SK-N-SH (cell line): ENCODE data around the gene KCNQ2. TPM values are rescaled to one million over a fixed set of nuclear protein-coding genes. Genes with fewer than 3 reads are reported as not detected.

ENCODE experiments used
- CTCF ChIA-PET: fragments of 300-600, 350-600 bp; formaldehyde crosslinking; extraction: SDS; loops from one replicate; lab custom pipeline; 2021; lab: Yijun Ruan, JAX
- POLR2A ChIA-PET: fragments of 350-600 bp; sonication (Branson Sonifier 250); formaldehyde crosslinking; extraction: SDS; loops from one replicate; lab custom pipeline; 2020; ENCODE audit warnings: antibody characterized with exemption, inconsistent platforms; lab: Yijun Ruan, JAX
- DNase-seq: peaks from one replicate; pipeline ENCODE4 v3.0.0; 2012
- H2AFZ ChIP-seq: fragments of 200-600 bp; sonication (generic); 2 replicates; pipeline ENCODE4 v1.8.1; 2016; ENCODE audit warnings: antibody characterized with exemption, mild to moderate bottlenecking, low read depth
- H3F3A ChIP-seq: fragments of 200-600 bp; sonication (generic); replicated peaks from 2 replicates; pipeline ENCODE3; 2016; ENCODE audit warnings: antibody characterized with exemption, mild to moderate bottlenecking; ENCODE audit not compliant: insufficient read depth
- H3K27ac ChIP-seq, 2 experiments: fragments of 200-500 bp in 1 of 2; fragments of 200-600 bp in 1 of 2; sonication (Bioruptor generic) in 1 of 2; sonication (generic), shearing (Covaris generic) in 1 of 2; 2 replicates each; pipeline versions ENCODE4 v1.5.1 to v1.6.1; 2014 to 2016; ENCODE audit warnings: low read depth in 2 of 2, inconsistent platforms in 1 of 2, low read length in 1 of 2, mild to moderate bottlenecking in 1 of 2, mixed read lengths in 1 of 2
- H3K27me3 ChIP-seq: fragments of 200-600 bp; sonication (generic), shearing (Covaris generic); 2 replicates; pipeline ENCODE4 v1.6.1; 2016; ENCODE audit warnings: mixed run types; ENCODE audit not compliant: insufficient read depth
- H3K36me3 ChIP-seq, 2 experiments: fragments of 200-500 bp in 1 of 2; fragments of 200-600 bp in 1 of 2; sonication (Bioruptor generic) in 1 of 2; sonication (generic) in 1 of 2; replicated peaks in 1 of 2; 2 replicates each; pipeline versions ENCODE3 to v1.5.1; 2014 to 2016; ENCODE audit warnings: low read length in 1 of 2, mild to moderate bottlenecking in 1 of 2; ENCODE audit not compliant: insufficient read depth in 2 of 2, control insufficient read depth in 1 of 2
- H3K4me1 ChIP-seq, 2 experiments: fragments of 200-500 bp in 1 of 2; fragments of 200-600 bp in 1 of 2; sonication (Bioruptor generic) in 1 of 2; sonication (generic), shearing (Covaris generic) in 1 of 2; 2 replicates each; pipeline versions ENCODE4 v1.5.1 to v1.6.1; 2014 to 2016; ENCODE audit warnings: low read depth in 1 of 2, low read length in 1 of 2, mixed run types in 1 of 2; ENCODE audit not compliant: insufficient read depth in 2 of 2, control insufficient read depth in 1 of 2
- H3K4me2 ChIP-seq: fragments of 200-600 bp; sonication (generic), shearing (Covaris generic); 2 replicates; pipeline ENCODE4 v1.6.1; 2017; ENCODE audit warnings: mixed run types
- H3K4me3 ChIP-seq, 2 experiments: fragments of 200-500 bp in 1 of 2; fragments of 200-600 bp in 1 of 2; sonication (Bioruptor generic) in 1 of 2; sonication (generic), shearing (Covaris generic) in 1 of 2; 2 replicates each; pipeline versions ENCODE4 v1.5.1 to v1.8.1; 2014 to 2016; ENCODE audit warnings: low read depth in 2 of 2, inconsistent platforms in 1 of 2, low read length in 1 of 2, mild to moderate bottlenecking in 1 of 2, mixed read lengths in 1 of 2, moderate library complexity in 1 of 2
- H3K79me2 ChIP-seq: fragments of 200-600 bp; sonication (generic); 2 replicates; pipeline ENCODE4 v1.8.1; 2017; ENCODE audit warnings: mild to moderate bottlenecking; ENCODE audit not compliant: insufficient read depth
- H3K9ac ChIP-seq: fragments of 200-600 bp; sonication (generic); 2 replicates; pipeline ENCODE4 v1.6.1; 2017; ENCODE audit warnings: mixed run types
- H3K9me2 ChIP-seq: fragments of 200-600 bp; sonication (generic); 2 replicates; pipeline ENCODE4 v1.6.1; 2017; ENCODE audit warnings: mixed run types
- H3K9me3 ChIP-seq: fragments of 200-600 bp; sonication (generic); 2 replicates; pipeline ENCODE4 v1.6.1; 2017; ENCODE audit warnings: mixed run types, mild to moderate bottlenecking, moderate library complexity
- H4K20me1 ChIP-seq: fragments of 200-600 bp; sonication (generic); 2 replicates; pipeline ENCODE4 v1.6.1; 2017; ENCODE audit warnings: mild to moderate bottlenecking, mixed run types; ENCODE audit not compliant: insufficient read depth
- FOXJ3 ChIP-seq: sonication (generic); formaldehyde crosslinking; IDR thresholded peaks from 2 replicates; pipeline ENCODE4 v1.5.1; 2020; ENCODE audit warnings: mild to moderate bottlenecking, missing genetic modification reagents
- FOXM1 ChIP-seq: IDR thresholded peaks from 2 replicates; pipeline ENCODE4 v1.4.0; 2012; ENCODE audit warnings: low read depth, mild to moderate bottlenecking
- GABPA ChIP-seq: IDR thresholded peaks from 2 replicates; pipeline ENCODE4 v1.4.0; 2012; ENCODE audit warnings: low read depth, mild to moderate bottlenecking
- GATA2 ChIP-seq: sonication (generic); formaldehyde crosslinking; IDR thresholded peaks from 2 replicates; pipeline ENCODE4 v1.5.0; 2020; ENCODE audit warnings: mild to moderate bottlenecking, missing genetic modification reagents
- IRF3 ChIP-seq: fragments of 150-350 bp; IDR thresholded peaks from 2 replicates; pipeline ENCODE4 v1.6.1; 2016; ENCODE audit warnings: mild to moderate bottlenecking, low read depth, low read length
- RCOR1 ChIP-seq: fragments of 150-350 bp; IDR thresholded peaks from 2 replicates; pipeline ENCODE4 v1.6.1; 2017; ENCODE audit warnings: antibody characterized with exemption, low read length
- RXRA ChIP-seq: IDR thresholded peaks from 2 replicates; pipeline ENCODE4 v1.4.0; 2012; ENCODE audit warnings: low read depth, mild to moderate bottlenecking, borderline replicate concordance
- SIN3A ChIP-seq: IDR thresholded peaks from 2 replicates; pipeline ENCODE4 v1.6.1; 2012; ENCODE audit warnings: low read depth, mild to moderate bottlenecking, low read length, moderate library complexity, borderline replicate concordance
- TCF12 ChIP-seq: IDR thresholded peaks from 2 replicates; pipeline ENCODE4 v1.4.0; 2012
- TEAD4 ChIP-seq: IDR thresholded peaks from 2 replicates; pipeline ENCODE4 v1.4.0; 2012; ENCODE audit warnings: mild to moderate bottlenecking, borderline replicate concordance; ENCODE audit not compliant: insufficient read depth
- USF2 ChIP-seq: fragments of 150-350 bp; IDR thresholded peaks from 2 replicates; pipeline ENCODE4 v1.6.1; 2017; ENCODE audit warnings: antibody characterized with exemption, low read length, low read depth, borderline replicate concordance
- ZBTB33 ChIP-seq: IDR thresholded peaks from 2 replicates; pipeline ENCODE4 v1.4.0; 2012; ENCODE audit warnings: low read depth, borderline replicate concordance
- WGBS: methylation state at CpG from one replicate; pipeline ENCODE4 v1.1.6; 2017; ENCODE audit warnings: low lambda C conversion rate; 5-methylcytosine and 5-hydroxymethylcytosine counted together
- polyA plus RNA-seq, 3 experiments: library from polyadenylated mRNA; depleted of rRNA; stranded (reverse); fragments of >200 nt; gene quantifications; 2 replicates each; pipeline ENCODE4 v1.2.3, GENCODE V29; 2012

KCNQ2 gene
- polyA plus RNA-seq, 1 of the 3 experiments (the other 2 are of a cell fraction): 3.9 TPM

- no peaks in the 10 kb centered on the region for H3K79me2 ChIP-seq
- no peak overlapping the region for H3K4me2 ChIP-seq
- no peaks in the 10 kb centered on the region for H3K9me3 ChIP-seq
- no peaks in the 10 kb centered on the region for H3F3A ChIP-seq
- WGBS: 65% methylated on average over 2 of the region's 24 CpGs
- no peak for TF ChIP-seq TCF12
- H2AFZ ChIP-seq: no peak overlapping the region
- H3K36me3 ChIP-seq: no peaks in the 10 kb centered on the region
- no peaks in the 10 kb centered on the region for H4K20me1 ChIP-seq
- POLR2A ChIA-PET: no interaction called here
- DNase-seq: no peak
- H3K27ac ChIP-seq: no peak overlapping the region; a peak in 1 of 4 replicates
- no peak overlapping the region for H3K9ac ChIP-seq
- peaks cover 0 to 42% of the 10 kb centered on the region in 2 experiments; a peak in 1 of 4 replicates for H3K4me1 ChIP-seq
- CTCF ChIA-PET: interaction anchor here (1.4 kb wide), 1 partner anchor 12 kb away, joined by 3 read pairs; no protein-coding TSS in a partner anchor
- H3K9me2 ChIP-seq: no peaks in the 10 kb centered on the region
- no peaks in the 10 kb centered on the region for H3K27me3 ChIP-seq
- H3K4me3 ChIP-seq: no peak overlapping the region
Measured at GRCh38 chr20:63444548-63444947, 27.9 kb downstream of the KCNQ2 start.

- TF ChIP-seq RXRA (no peak), IRF3 (no peak), GABPA (no peak), FOXJ3 (CRISPR knock-in tag) (no peak), SIN3A (no peak), FOXM1 (no peak), ZBTB33 (no peak), TCF12 (no peak), TEAD4 (no peak), USF2 (no peak), GATA2 (CRISPR knock-in tag) (no peak), RCOR1 (no peak)
- Histone ChIP-seq H2AFZ (no peak overlapping the region), H3K4me3 (no peak overlapping the region), H3K79me2 (no peaks in the 10 kb centered on the region), H3K27ac (no peak overlapping the region), H3K9ac (no peak overlapping the region), H3K36me3 (no peaks in the 10 kb centered on the region), H3K4me1 (peaks cover 0 to 42% of the 10 kb centered on the region in 2 experiments; a peak in 1 of 4 replicates), H3K4me2 (no peak overlapping the region), H3K9me3 (no peaks in the 10 kb centered on the region), H3K9me2 (no peaks in the 10 kb centered on the region), H3F3A (no peaks in the 10 kb centered on the region), H4K20me1 (no peaks in the 10 kb centered on the region), H3K27me3 (no peaks in the 10 kb centered on the region)
- WGBS: 79% methylated on average over 16 of the region's 25 CpGs
- CTCF ChIA-PET: interaction anchor here (1.4 kb wide), 1 partner anchor 11 kb away, joined by 3 read pairs; no protein-coding TSS in a partner anchor
- DNase-seq: no peak
- POLR2A ChIA-PET: no interaction called here
Measured at GRCh38 chr20:63443606-63444395, 28.7 kb downstream of the KCNQ2 start.
